Neural progenitor cell (in vitro differentiated cells): ENCODE data around the gene HES7.

Source experiments
- EZH2 ChIP-seq: fragments of 200-600 bp; sonication (generic); IDR thresholded peaks from 2 replicates; pipeline ENCODE4 v1.6.1; 2017; ENCODE audit warnings: antibody characterized with exemption, mild to moderate bottlenecking, moderate library complexity
- EZH2phosphoT487 ChIP-seq: fragments of 200-600 bp; sonication (generic); IDR thresholded peaks from 2 replicates; pipeline ENCODE4 v1.6.1; 2017; ENCODE audit warnings: antibody characterized with exemption
- TF ChIP-seq, protein P1 (sequence below): fragments of 200-600 bp; sonication (generic); IDR thresholded peaks from 2 replicates; pipeline ENCODE4 v1.5.1; 2017; ENCODE audit warnings: antibody characterized with exemption, mild to moderate bottlenecking

DNA sequence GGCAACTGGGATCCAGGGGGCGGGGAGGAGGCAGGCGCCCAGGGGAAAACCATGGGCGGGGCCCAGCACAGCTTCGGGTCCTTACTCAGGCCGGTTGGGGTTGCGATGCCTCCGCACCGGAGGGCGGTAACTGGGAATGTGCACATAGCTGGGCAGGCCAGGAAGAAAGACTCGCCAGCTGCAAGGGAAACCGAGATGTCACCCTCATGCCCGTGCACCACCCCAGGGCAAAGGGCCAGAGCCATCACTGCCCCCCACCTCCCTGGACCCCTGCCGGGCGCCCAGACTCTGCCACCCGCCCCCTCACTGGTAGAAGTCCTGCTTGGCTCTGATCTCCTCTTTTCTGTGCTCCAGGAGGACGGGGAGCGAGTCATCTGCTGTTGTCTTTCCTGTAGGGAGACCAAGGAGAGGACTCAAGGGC is 43.1 kb downstream of the HES7 start:
- TF ChIP-seq EZH2phosphoT487 (no peak), EZH2 (no peak)
- TF ChIP-seq, protein P1, sequence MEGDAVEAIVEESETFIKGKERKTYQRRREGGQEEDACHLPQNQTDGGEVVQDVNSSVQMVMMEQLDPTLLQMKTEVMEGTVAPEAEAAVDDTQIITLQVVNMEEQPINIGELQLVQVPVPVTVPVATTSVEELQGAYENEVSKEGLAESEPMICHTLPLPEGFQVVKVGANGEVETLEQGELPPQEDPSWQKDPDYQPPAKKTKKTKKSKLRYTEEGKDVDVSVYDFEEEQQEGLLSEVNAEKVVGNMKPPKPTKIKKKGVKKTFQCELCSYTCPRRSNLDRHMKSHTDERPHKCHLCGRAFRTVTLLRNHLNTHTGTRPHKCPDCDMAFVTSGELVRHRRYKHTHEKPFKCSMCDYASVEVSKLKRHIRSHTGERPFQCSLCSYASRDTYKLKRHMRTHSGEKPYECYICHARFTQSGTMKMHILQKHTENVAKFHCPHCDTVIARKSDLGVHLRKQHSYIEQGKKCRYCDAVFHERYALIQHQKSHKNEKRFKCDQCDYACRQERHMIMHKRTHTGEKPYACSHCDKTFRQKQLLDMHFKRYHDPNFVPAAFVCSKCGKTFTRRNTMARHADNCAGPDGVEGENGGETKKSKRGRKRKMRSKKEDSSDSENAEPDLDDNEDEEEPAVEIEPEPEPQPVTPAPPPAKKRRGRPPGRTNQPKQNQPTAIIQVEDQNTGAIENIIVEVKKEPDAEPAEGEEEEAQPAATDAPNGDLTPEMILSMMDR = no peak
